Astrocyte of the cerebellum (primary cell): ENCODE data around the gene MAN1A1.

ENCODE experiments used
- DNase-seq: peaks from one replicate; pipeline ENCODE4 v3.0.0-alpha.2; 2011; ENCODE audit warnings: low read depth
- H3K4me3 ChIP-seq: 2 replicates; pipeline ENCODE4 v1.5.1; 2011; ENCODE audit warnings: mild to moderate bottlenecking, low read depth, low read length, moderate library complexity
- in situ Hi-C: cut with HindIII; loops from 2 replicates; pipeline ENCODE4 v1.10.0; 2017; ENCODE audit warnings: low sequenced_read_pairs
- TF ChIP-seq, protein P1 (sequence below): IDR thresholded peaks from 2 replicates; pipeline ENCODE4 v1.5.1; 2012; ENCODE audit warnings: low read length, low read depth, moderate library complexity, mild to moderate bottlenecking; ENCODE audit errors: missing control alignments

The MAN1A1 gene

DNA sequence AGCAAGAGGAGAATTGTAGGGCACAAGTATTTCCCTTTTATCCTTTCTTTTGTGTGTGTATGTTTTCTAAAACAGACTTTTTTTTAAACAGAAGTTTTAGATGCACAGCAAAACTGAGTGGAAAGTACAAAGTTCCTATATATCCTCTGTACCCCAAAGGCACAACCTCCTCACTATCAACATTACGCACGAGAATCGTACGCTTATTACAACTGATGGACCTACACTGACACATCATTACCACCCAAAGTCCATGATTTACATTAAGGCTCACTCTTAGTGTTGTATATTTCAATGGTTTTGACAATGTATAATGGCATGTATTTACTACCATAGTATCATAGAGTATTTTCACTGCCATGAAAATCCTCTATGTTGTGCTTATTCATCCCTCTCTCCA lies 32.6 kb downstream of the MAN1A1 start:
- no peak overlapping the region for H3K4me3 ChIP-seq
- no peak for DNase-seq
- in situ Hi-C loops, result no loop called here
- TF ChIP-seq, protein P1, sequence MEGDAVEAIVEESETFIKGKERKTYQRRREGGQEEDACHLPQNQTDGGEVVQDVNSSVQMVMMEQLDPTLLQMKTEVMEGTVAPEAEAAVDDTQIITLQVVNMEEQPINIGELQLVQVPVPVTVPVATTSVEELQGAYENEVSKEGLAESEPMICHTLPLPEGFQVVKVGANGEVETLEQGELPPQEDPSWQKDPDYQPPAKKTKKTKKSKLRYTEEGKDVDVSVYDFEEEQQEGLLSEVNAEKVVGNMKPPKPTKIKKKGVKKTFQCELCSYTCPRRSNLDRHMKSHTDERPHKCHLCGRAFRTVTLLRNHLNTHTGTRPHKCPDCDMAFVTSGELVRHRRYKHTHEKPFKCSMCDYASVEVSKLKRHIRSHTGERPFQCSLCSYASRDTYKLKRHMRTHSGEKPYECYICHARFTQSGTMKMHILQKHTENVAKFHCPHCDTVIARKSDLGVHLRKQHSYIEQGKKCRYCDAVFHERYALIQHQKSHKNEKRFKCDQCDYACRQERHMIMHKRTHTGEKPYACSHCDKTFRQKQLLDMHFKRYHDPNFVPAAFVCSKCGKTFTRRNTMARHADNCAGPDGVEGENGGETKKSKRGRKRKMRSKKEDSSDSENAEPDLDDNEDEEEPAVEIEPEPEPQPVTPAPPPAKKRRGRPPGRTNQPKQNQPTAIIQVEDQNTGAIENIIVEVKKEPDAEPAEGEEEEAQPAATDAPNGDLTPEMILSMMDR, result no peak

- no peak for DNase-seq
- in situ Hi-C loops, result no loop called here
- no peak overlapping the region for H3K4me3 ChIP-seq
- TF ChIP-seq, protein P1, result no peak
These were observed 34.7 kb downstream of the MAN1A1 start for GRCh38 chr6:119314885-119315272.

DNA sequence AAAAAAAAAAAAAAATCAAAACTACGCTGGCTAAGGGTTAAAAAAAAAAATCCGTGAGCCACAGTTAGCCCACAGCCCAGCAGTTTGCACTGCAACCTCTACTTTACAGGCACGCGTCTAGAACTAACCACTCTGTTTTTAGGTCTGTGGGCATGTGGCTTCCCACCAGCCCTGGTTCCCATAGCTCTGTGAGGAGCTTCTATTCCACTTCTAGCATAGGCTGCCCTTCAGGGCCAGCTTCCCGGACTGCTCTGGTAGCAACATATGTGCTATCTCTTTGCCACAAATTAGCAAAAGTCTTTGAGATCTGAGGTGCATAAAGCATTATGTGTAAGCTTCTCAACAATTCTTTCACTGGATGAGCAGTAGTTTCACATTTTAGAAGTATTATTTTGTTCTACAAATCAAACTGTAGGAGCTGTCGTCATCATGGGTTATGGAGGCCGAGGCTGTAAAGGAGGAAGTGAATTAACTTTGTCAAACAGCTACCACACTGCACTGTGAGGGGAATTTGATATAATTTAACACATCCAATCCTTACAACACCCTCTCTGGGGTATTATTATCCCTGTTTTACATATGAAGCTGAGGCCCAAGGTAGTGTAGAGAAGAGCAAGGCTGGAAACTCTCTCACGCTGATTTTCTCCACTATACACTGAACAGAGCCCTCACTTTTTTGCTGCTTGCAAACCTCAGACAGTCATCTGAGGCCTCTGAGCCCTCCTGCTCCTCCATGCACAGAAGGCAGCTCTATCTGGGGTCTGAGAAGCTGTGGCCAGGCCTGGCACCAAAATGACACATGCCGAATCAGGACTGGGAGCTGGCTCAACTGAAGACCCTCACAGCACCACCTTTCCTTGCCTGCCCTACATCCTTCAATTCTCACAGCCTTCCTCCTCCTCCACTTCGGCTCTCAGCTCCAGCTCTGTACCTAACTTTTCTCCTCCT lies 35.4 kb downstream of the MAN1A1 start:
- TF ChIP-seq, protein P1, result no peak
- H3K4me3 ChIP-seq, result no peak overlapping the region
- in situ Hi-C loops, result no loop called here
- DNase-seq, result no peak

DNA sequence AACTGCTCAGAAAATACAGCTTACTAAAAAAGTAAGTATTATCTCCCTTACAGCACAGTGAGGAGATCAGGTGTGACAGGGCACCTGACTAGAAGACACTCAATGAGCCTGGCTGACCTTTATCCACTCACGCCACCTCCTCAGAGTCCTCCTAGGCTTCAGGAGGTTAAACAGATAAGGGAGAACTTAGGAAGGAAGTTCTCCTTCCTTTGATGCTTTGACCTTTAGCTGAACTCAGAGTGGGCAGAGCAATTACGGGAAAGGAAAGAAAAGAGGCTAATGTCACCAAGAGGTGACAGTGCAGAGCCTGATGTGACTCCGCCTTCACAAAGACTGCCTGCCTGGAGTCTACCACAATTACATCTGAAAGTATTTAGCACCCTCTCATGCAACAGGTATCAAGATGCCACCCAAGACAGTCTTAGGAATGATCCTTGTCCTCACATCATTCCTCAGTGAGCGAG lies 36.7 kb downstream of the MAN1A1 start:
- TF ChIP-seq, protein P1, result no peak
- DNase-seq, result no peak
- H3K4me3 ChIP-seq, result no peak overlapping the region
- in situ Hi-C loops, result no loop called here

DNA sequence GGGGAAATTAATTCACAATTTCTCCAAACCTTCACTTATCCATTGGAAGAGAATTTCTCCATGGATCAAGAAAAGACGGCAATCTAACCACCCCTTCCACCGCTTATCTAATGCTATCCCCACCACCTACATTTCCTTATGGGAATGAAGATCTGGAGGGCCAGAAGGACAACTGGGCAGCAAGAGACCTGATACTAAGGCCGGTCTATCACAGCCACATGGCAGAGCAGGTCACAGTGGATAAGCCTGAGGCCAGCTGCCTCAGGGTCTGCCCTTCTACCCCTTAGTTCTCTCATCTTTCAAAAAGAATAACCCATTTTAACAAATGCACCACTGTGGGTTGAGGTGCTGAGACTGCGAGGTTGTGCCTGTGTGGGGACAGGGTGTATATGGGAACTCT lies 37.1 kb downstream of the MAN1A1 start:
- H3K4me3 ChIP-seq, result no peak overlapping the region
- in situ Hi-C loops, result no loop called here
- TF ChIP-seq, protein P1, result no peak
- DNase-seq, result no peak

DNA sequence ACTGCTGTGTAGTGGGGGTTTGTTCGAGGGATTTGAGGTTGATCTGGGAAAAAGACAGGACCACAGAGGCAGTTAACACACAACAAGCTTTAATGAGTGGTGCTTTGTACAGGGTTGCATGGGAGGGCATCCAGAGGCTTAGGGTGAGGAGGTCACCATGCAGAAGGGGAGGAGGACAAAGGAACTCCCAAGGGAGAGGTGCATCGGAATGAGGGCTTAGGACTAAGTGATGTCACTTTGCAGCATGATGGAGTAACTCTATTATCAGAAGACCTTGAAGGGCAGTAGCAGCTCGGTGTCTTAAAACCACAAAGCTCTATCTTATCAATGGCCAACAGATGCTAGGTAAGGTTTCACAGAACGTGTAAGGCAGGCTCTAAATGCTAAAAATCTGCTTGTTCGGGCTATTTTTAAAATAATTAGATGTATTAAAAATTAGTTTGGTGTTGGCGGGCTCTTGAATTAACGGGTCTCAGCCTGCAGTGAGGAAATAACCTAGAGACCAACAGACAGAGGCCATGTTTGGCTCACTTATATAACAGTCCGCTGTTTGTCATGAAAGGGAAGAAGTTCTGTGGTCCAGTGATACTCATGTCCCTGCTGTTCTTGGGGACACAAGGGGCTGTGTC lies 37.9 kb downstream of the MAN1A1 start:
- H3K4me3 ChIP-seq, result no peak overlapping the region
- in situ Hi-C loops, result no loop called here
- DNase-seq, result no peak
- TF ChIP-seq, protein P1, result no peak
